ENCODE measurements around the gene SORCS2. TPM values are rescaled to one million over a fixed set of nuclear protein-coding genes. Genes with fewer than 3 reads are reported as not detected.

SORCS2 gene
- total RNA-seq, 1 experiment from 2014 or later, result 0.06 TPM

DNA sequence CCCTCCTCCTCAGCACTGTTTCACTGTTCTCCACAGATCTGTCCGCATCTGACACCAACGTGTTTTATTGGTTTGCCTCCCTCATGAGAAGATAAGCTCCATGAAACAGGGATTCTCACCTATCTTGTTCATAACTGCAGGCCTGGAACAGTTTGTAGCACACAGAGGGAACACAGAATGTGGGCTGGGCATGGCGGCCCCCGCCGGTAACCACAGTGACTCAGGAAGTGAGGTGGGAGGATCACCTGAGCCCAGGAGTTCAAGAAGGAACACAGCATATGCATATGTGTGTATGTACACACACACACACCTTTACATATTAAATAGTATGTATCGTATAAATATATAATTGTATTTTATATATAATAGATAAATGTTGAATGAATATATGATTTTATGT is 578.7 kb downstream of the SORCS2 start:
- intact Hi-C loops (cut with micrococcal nuclease; ENCODE audit: unreplicated experiment), result loop anchor here (2.0 kb wide), 1 partner anchor 32 kb away; no protein-coding TSS in a partner anchor
- Histone ChIP-seq H3K4me1 (ENCODE audit: insufficient read depth, low read length, poor library complexity, severe bottlenecking) (peaks cover 10% of the 10 kb centered on the region), H3K36me3 (ENCODE audit: insufficient read depth, low read length, poor library complexity, severe bottlenecking) (peaks cover 29% of the 10 kb centered on the region), H3K27me3 (replicated peaks; ENCODE audit: insufficient read depth, low read depth, low read length, poor library complexity) (no peaks in the 10 kb centered on the region), H3K9me3 (ENCODE audit: low read depth, low read length, poor library complexity, severe bottlenecking) (no peaks in the 10 kb centered on the region), H3K27ac (ENCODE audit: low read depth, low read length, poor library complexity, severe bottlenecking) (no peak overlapping the region), H3K4me3 (ENCODE audit: low read depth, low read length, poor library complexity, severe bottlenecking) (no peak overlapping the region)
- no peak for TF ChIP-seq EZH2 (IDR thresholded peaks at IDR 0.05; ENCODE audit: borderline replicate concordance, low read depth, low read length, poor library complexity, severe bottlenecking)
- TF ChIP-seq, protein P1, sequence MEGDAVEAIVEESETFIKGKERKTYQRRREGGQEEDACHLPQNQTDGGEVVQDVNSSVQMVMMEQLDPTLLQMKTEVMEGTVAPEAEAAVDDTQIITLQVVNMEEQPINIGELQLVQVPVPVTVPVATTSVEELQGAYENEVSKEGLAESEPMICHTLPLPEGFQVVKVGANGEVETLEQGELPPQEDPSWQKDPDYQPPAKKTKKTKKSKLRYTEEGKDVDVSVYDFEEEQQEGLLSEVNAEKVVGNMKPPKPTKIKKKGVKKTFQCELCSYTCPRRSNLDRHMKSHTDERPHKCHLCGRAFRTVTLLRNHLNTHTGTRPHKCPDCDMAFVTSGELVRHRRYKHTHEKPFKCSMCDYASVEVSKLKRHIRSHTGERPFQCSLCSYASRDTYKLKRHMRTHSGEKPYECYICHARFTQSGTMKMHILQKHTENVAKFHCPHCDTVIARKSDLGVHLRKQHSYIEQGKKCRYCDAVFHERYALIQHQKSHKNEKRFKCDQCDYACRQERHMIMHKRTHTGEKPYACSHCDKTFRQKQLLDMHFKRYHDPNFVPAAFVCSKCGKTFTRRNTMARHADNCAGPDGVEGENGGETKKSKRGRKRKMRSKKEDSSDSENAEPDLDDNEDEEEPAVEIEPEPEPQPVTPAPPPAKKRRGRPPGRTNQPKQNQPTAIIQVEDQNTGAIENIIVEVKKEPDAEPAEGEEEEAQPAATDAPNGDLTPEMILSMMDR (conservative IDR thresholded peaks at IDR 0.05; ENCODE audit: low read depth, low read length), result no peak
- BruUV-seq (replicated peaks), result no TSS peak
- CTCF ChIA-PET, result interaction anchor here (1.1 to 2.3 kb wide), 3 partner anchors 31 to 217 kb away, joined by 3 to 19 read pairs (median 4); no protein-coding TSS in a partner anchor
- POLR2A ChIA-PET (ENCODE audit: low non-redundant PET), result no interaction called here
- no peak for DNase-seq (ENCODE audit: low spot score)

DNA sequence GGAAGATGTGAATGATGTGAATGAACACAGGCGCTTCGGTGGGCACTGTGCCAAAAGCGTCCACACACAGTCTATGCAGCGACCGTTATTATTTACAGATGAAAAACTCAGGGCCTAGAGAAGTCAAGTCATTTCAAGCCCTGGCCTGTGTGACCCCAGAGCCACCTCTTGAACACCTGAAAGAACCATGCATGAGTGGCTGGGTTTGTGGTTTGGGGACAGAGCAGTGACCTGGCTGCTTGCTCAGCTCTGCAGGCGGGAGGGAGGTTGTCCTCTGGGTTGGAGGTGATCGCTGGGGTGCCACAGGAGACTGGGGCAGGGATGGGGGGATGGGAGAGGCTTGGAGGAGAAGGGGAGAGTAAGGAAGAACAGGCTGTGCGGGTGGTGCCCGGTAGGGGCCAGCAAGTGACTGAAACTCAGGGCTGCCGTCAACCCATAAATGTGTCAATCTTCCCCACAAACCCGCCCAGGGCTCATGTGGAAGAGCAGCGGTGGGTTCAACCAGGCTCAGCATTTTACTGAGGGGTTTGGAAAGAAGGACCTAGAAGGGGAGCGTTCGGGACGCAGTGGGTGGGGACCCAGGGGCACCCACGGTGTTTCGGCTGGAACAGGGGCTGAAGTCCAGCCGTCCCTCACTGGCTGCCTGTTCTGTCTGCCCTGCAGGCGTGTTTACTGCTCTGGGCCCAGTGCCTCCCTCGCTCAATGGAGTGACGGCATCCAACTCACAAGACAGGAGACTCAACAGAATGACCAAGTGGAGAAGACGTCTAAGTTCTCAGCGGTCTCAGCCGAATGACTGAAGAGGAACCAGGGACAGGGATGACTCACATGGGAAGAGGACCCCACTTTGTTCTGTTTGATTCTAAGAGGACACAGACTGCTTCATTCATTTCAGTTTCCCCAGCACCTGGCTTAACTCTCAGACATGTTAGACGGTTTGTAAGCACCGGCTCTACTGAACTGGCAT is 579.5 kb downstream of the SORCS2 start:
- Histone ChIP-seq H3K27ac (ENCODE audit: low read depth, low read length, poor library complexity, severe bottlenecking) (no peak overlapping the region), H3K4me1 (ENCODE audit: insufficient read depth, low read length, poor library complexity, severe bottlenecking) (peaks cover 10% of the 10 kb centered on the region)
- no peak for DNase-seq (ENCODE audit: low spot score)

DNA sequence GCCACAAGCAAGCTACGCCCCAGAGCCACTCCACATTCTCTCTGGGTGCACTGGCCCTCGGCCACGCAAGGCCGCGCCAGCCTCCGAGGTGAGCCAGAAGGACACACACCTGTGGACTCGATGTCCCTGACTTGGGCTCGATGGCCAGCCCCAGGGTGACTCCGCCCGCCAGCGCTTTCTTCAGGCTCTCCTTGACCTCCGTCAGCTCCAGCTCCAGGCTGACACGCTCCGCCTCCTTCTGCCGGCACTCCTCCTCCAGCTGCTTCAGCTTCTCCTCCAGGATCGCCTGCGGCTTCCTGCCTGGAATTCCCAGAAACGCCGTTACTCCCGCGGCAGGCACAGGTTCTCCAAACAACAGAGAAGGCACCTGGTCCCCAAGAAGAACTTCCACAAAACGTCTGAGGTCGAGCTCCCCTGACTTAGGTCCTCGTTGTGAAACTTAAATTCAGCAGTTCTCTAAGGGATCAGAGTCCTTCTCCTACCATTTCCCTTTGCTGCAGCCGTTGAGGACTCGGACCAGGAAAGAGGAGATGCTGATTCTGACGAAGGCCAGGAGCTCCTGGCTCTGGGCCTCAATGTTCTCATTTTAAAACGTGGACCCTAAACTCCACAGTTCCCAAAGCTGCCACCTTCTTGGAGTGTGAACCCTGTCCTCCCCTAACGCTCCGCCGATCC is 580.5 kb downstream of the SORCS2 start:
- BruUV-seq (replicated peaks), result no TSS peak
- CTCF ChIA-PET, result interaction anchor here (0.6 kb wide), 1 partner anchor 29 kb away, joined by 7 read pairs; no protein-coding TSS in a partner anchor
- intact Hi-C loops (cut with micrococcal nuclease; ENCODE audit: unreplicated experiment), result no loop called here
- peaks cover 8% of the 10 kb centered on the region for H3K4me1 ChIP-seq (ENCODE audit: insufficient read depth, low read length, poor library complexity, severe bottlenecking)
- H3K36me3 ChIP-seq (ENCODE audit: insufficient read depth, low read length, poor library complexity, severe bottlenecking), result peaks cover 32% of the 10 kb centered on the region
- H3K27ac ChIP-seq (ENCODE audit: low read depth, low read length, poor library complexity, severe bottlenecking), result no peak overlapping the region
- no peaks in the 10 kb centered on the region for H3K9me3 ChIP-seq (ENCODE audit: low read depth, low read length, poor library complexity, severe bottlenecking)
- POLR2A ChIA-PET (ENCODE audit: low non-redundant PET), result no interaction called here
- H3K4me3 ChIP-seq (ENCODE audit: low read depth, low read length, poor library complexity, severe bottlenecking), result no peak overlapping the region
- no peak for DNase-seq (ENCODE audit: low spot score)
- TF ChIP-seq EZH2 (IDR thresholded peaks at IDR 0.05; ENCODE audit: borderline replicate concordance, low read depth, low read length, poor library complexity, severe bottlenecking), result no peak
- TF ChIP-seq, protein P1 (conservative IDR thresholded peaks at IDR 0.05; ENCODE audit: low read depth, low read length), result no peak
- H3K27me3 ChIP-seq (replicated peaks; ENCODE audit: insufficient read depth, low read depth, low read length, poor library complexity), result no peaks in the 10 kb centered on the region

More for the DNA sequence above, 579.5 kb downstream of the SORCS2 start:
- ChIA-PET CTCF (interaction anchor here (1.4 to 2.3 kb wide), 2 partner anchors 30 to 216 kb away, joined by 3 to 19 read pairs; no protein-coding TSS in a partner anchor), POLR2A (ENCODE audit: low non-redundant PET) (no interaction called here)
- intact Hi-C loops (cut with micrococcal nuclease; ENCODE audit: unreplicated experiment), result loop anchor here (2.0 kb wide), 1 partner anchor 31 kb away; no protein-coding TSS in a partner anchor
- Histone ChIP-seq H3K27me3 (replicated peaks; ENCODE audit: insufficient read depth, low read depth, low read length, poor library complexity) (no peaks in the 10 kb centered on the region), H3K9me3 (ENCODE audit: low read depth, low read length, poor library complexity, severe bottlenecking) (no peaks in the 10 kb centered on the region), H3K4me3 (ENCODE audit: low read depth, low read length, poor library complexity, severe bottlenecking) (no peak overlapping the region), H3K36me3 (ENCODE audit: insufficient read depth, low read length, poor library complexity, severe bottlenecking) (peaks cover 29% of the 10 kb centered on the region)
- no TSS peak for BruUV-seq (replicated peaks)
- TF ChIP-seq EZH2 (IDR thresholded peaks at IDR 0.05; ENCODE audit: borderline replicate concordance, low read depth, low read length, poor library complexity, severe bottlenecking), result no peak
- TF ChIP-seq, protein P1 (conservative IDR thresholded peaks at IDR 0.05; ENCODE audit: low read depth, low read length), result no peak

Measured in A673 (cell line).